ENCODE measurements around the gene OR8B8.

- no peak for TF ChIP-seq CTCF (IDR thresholded peaks at IDR 0.05)
- TF ChIP-seq POLR2A (IDR thresholded peaks at IDR 0.05): no peak
These were observed 25.2 kb upstream of the OR8B8 start for GRCh38 chr11:124470561-124471227.

Measured in esophagus squamous epithelium (tissue), 4 donors.